ENCODE data around the gene CHST8. TPM values are rescaled to one million over a fixed set of nuclear protein-coding genes. Genes with fewer than 3 reads are reported as not detected.
"Not testable (repeated sequence)": the region's sequence is repeated elsewhere in the genome, so short reads cannot be mapped to it uniquely, and the experiment has no call there.

The CHST8 gene
- total RNA-seq, 1 donor from 2014 or later, result not detected

- H3K4me3 ChIP-seq (ENCODE audit: low read length in 3 of 3), result no peak overlapping the region
- peaks cover 0 to 2% (median 1%) of the 10 kb centered on the region in 3 donors for H3K27me3 ChIP-seq (ENCODE audit: control insufficient read depth in 3 of 3, insufficient read depth in 3 of 3, low read length in 3 of 3)
- no peaks in the 10 kb centered on the region for H3K9me3 ChIP-seq (ENCODE audit: control insufficient read depth in 3 of 3, low read length in 3 of 3)
- H3K9ac ChIP-seq (ENCODE audit: low read depth in 1 of 3, low read length in 3 of 3), result no peak overlapping the region
- no peak overlapping the region for H3K27ac ChIP-seq (ENCODE audit: low read depth, low read length)
- H3K4me1 ChIP-seq (ENCODE audit: control insufficient read depth in 3 of 3, insufficient read depth in 3 of 3, low read length in 3 of 3), result peaks cover 12 to 13% (median 13%) of the 10 kb centered on the region in 3 donors
- H3K36me3 ChIP-seq (ENCODE audit: control insufficient read depth in 3 of 3, insufficient read depth in 3 of 3, low read length in 3 of 3), result peaks cover 0 to 10% (median 0%) of the 10 kb centered on the region in 3 donors
These were observed 193.9 kb downstream of the CHST8 start for GRCh38 chr19:33815380-33816340.

DNA sequence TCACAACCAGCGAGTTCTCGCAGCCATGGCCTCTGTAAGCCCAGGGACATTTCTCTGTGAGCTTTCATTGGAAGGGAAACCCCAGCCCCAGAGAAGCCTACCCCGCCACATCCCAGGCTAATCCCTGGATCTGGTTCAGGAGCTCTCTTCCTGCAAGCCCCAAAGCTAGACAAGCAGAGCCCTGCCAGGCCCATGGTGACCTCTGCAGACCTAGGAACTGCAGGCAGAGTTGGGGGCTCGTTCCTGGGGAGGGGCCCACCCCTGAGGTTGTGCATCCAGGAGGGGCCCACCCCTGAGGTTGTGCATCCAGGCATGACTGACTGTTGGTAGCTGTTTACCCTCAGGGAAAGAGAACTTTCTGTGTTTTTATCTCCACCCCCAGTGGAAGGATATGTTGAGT lies 196.7 kb downstream of the CHST8 start:
- Histone ChIP-seq H3K36me3 (ENCODE audit: control insufficient read depth in 3 of 3, insufficient read depth in 3 of 3, low read length in 3 of 3) (peaks cover 0 to 3% (median 0%) of the 10 kb centered on the region in 3 donors), H3K4me1 (ENCODE audit: control insufficient read depth in 3 of 3, insufficient read depth in 3 of 3, low read length in 3 of 3) (peaks cover 14 to 16% (median 15%) of the 10 kb centered on the region in 3 donors), H3K27ac (ENCODE audit: low read depth, low read length) (no peak overlapping the region), H3K4me3 (ENCODE audit: low read length in 3 of 3) (no peak overlapping the region), H3K9me3 (ENCODE audit: control insufficient read depth in 3 of 3, low read length in 3 of 3) (peaks cover 0 to 2% (median 0%) of the 10 kb centered on the region in 3 donors), H3K27me3 (ENCODE audit: control insufficient read depth in 3 of 3, insufficient read depth in 3 of 3, low read length in 3 of 3) (peaks cover 2 to 4% (median 2%) of the 10 kb centered on the region in 3 donors), H3K9ac (ENCODE audit: low read depth in 1 of 3, low read length in 3 of 3) (no peak overlapping the region)

DNA sequence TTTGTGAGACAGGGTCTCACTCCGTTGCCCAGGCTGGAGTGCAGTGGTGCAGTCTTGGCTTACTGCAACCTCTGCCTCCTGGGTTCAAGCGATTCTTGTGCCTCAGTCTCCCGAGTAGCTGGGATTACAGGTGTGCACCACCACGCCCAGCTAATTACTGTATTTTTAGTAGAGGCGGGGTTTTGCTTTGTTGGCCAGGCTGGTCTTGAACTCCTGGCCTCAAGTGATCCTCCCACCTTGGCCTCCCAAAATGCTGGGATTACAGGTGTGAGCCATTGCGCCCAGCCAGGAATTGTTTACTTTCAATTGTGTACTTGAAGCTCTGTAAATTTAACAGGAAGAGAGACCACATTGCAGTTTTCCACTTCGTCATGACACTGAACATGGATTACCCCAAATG lies 197.3 kb downstream of the CHST8 start:
- H3K36me3 ChIP-seq (ENCODE audit: control insufficient read depth in 3 of 3, insufficient read depth in 3 of 3, low read length in 3 of 3); H3K9ac ChIP-seq (ENCODE audit: low read depth in 1 of 3, low read length in 3 of 3); H3K4me3 ChIP-seq (ENCODE audit: low read length in 3 of 3); H3K27ac ChIP-seq (ENCODE audit: low read depth, low read length); H3K27me3 ChIP-seq (ENCODE audit: control insufficient read depth in 3 of 3, insufficient read depth in 3 of 3, low read length in 3 of 3); H3K9me3 ChIP-seq (ENCODE audit: control insufficient read depth in 3 of 3, low read length in 3 of 3): not testable (repeated sequence)
- H3K4me1 ChIP-seq (ENCODE audit: control insufficient read depth in 3 of 3, insufficient read depth in 3 of 3, low read length in 3 of 3), result peaks cover 14 to 16% (median 15%) of the 10 kb centered on the region in 3 donors

GRCh38 chr19:33819506-33819879 lies 197.7 kb downstream of the CHST8 start:
- H3K27ac ChIP-seq (ENCODE audit: low read depth, low read length), result peak overlapping the region; percentile 54
- no peaks in the 10 kb centered on the region for H3K36me3 ChIP-seq (ENCODE audit: control insufficient read depth in 3 of 3, insufficient read depth in 3 of 3, low read length in 3 of 3)
- H3K9me3 ChIP-seq (ENCODE audit: control insufficient read depth in 3 of 3, low read length in 3 of 3), result peaks cover 0 to 2% (median 0%) of the 10 kb centered on the region in 3 donors
- H3K27me3 ChIP-seq (ENCODE audit: control insufficient read depth in 3 of 3, insufficient read depth in 3 of 3, low read length in 3 of 3), result peaks cover 2 to 4% (median 2%) of the 10 kb centered on the region in 3 donors
- H3K9ac ChIP-seq (ENCODE audit: low read depth in 1 of 3, low read length in 3 of 3), result peak overlapping the region; percentile 43 to 73 (median 50)
- H3K4me3 ChIP-seq (ENCODE audit: low read length in 3 of 3), result peak overlapping the region; percentile 56 to 70 (median 66)
- peaks cover 14 to 16% (median 15%) of the 10 kb centered on the region in 3 donors for H3K4me1 ChIP-seq (ENCODE audit: control insufficient read depth in 3 of 3, insufficient read depth in 3 of 3, low read length in 3 of 3)

DNA sequence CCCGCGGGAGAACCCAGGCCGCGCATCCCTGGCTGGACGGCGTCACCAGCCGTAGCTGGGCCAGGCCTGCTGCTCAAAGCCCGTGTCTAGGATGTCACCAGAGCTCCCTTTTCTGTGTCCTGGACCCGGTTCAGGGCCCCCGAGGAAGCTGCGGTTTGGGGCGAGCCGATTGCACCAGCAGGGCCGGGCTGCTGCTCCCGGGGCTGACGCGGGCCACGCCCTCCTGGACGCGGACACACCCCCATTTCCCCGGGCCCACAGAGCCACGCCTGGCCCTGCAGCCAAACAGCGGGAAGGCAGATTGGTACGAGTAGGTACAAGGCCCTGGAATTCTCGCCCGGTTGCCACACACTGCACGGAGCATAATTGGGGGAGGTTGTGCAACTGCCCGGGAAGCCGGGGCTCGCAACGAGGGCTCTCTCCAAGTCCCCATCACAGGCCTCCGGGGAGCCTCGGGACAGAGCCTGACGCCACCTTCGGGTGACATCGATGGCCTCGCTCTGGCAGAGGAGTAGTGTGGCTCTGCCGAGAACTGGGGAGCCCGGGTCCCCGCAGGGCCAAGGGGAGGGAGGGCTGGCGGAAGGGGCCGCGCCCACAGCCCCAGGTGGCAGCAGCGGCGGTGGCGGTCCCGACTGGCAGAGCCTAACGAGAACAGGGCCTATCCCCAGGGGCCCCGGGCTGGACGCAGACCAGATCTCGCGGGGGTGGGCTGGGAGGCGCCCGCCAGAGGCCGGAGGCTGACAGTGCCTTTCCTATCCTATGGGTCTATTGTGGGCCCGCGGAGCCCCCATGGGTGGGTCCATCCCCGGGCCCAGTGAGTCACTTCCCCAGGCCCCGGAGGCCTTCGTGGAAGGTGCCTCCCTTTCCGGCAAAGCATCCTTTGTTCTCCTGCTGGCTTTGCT lies 198.4 kb downstream of the CHST8 start:
- H3K4me1 ChIP-seq (ENCODE audit: control insufficient read depth in 3 of 3, insufficient read depth in 3 of 3, low read length in 3 of 3), result peaks cover 14 to 16% (median 15%) of the 10 kb centered on the region in 3 donors
- peaks cover 2 to 4% (median 2%) of the 10 kb centered on the region in 3 donors for H3K27me3 ChIP-seq (ENCODE audit: control insufficient read depth in 3 of 3, insufficient read depth in 3 of 3, low read length in 3 of 3)
- H3K9me3 ChIP-seq (ENCODE audit: control insufficient read depth in 3 of 3, low read length in 3 of 3), result peaks cover 0 to 2% (median 0%) of the 10 kb centered on the region in 3 donors
- peak overlapping the region; percentile 50 to 73 (median 61) for H3K9ac ChIP-seq (ENCODE audit: low read depth in 1 of 3, low read length in 3 of 3)
- peak overlapping the region; percentile 56 to 70 (median 66) for H3K4me3 ChIP-seq (ENCODE audit: low read length in 3 of 3)
- H3K36me3 ChIP-seq (ENCODE audit: control insufficient read depth in 3 of 3, insufficient read depth in 3 of 3, low read length in 3 of 3), result no peaks in the 10 kb centered on the region
- H3K27ac ChIP-seq (ENCODE audit: low read depth, low read length), result peak overlapping the region; percentile 54

GRCh38 chr19:33821871-33822270 lies 200.1 kb downstream of the CHST8 start:
- no peak overlapping the region for H3K9ac ChIP-seq (ENCODE audit: low read depth in 1 of 3, low read length in 3 of 3)
- peaks cover 14 to 16% (median 15%) of the 10 kb centered on the region in 3 donors for H3K4me1 ChIP-seq (ENCODE audit: control insufficient read depth in 3 of 3, insufficient read depth in 3 of 3, low read length in 3 of 3)
- H3K36me3 ChIP-seq (ENCODE audit: control insufficient read depth in 3 of 3, insufficient read depth in 3 of 3, low read length in 3 of 3), result no peaks in the 10 kb centered on the region
- H3K27ac ChIP-seq (ENCODE audit: low read depth, low read length), result no peak overlapping the region
- peaks cover 0 to 4% (median 2%) of the 10 kb centered on the region in 3 donors for H3K27me3 ChIP-seq (ENCODE audit: control insufficient read depth in 3 of 3, insufficient read depth in 3 of 3, low read length in 3 of 3)
- no peak overlapping the region for H3K4me3 ChIP-seq (ENCODE audit: low read length in 3 of 3)
- peaks cover 0 to 2% (median 0%) of the 10 kb centered on the region in 3 donors for H3K9me3 ChIP-seq (ENCODE audit: control insufficient read depth in 3 of 3, low read length in 3 of 3)

Other genes with a start within 250 kb of the CHST8 start
- 14.1 TPM for gene CEBPG, start 248.2 kb upstream of the CHST8 start, total RNA-seq
- 24.0 TPM for gene PEPD, start 100.2 kb upstream of the CHST8 start, total RNA-seq
- gene KCTD15, start 174.9 kb downstream of the CHST8 start, total RNA-seq, result 34.4 TPM

Measured in skeletal muscle tissue (tissue), 4 donors.